ENCODE measurements around the gene ANAPC4.

- TF ChIP-seq CTCF (IDR thresholded peaks at IDR 0.05) (no peak), POLR2A (IDR thresholded peaks at IDR 0.05) (no peak), EP300 (IDR thresholded peaks at IDR 0.05) (no peak), POLR2AphosphoS5 (IDR thresholded peaks at IDR 0.05) (no peak)
Observed at GRCh38 chr4:25450491-25450901, 73.4 kb downstream of the ANAPC4 start.

Data from upper lobe of left lung (tissue), 4 donors.